Left colon (tissue), 2 donors: ENCODE data around the gene BABAM2. TPM values are rescaled to one million over a fixed set of nuclear protein-coding genes. Genes with fewer than 3 reads are reported as not detected.

Experiments
- ATAC-seq: fragments of 200-7000 bp; cut with Tn5 transposase; one replicate; pipeline ENCODE4 v1.9.1; 2020; ENCODE audit warnings: mild to moderate bottlenecking, moderate library complexity
- DNase-seq, 2 donors: peaks; one replicate each; pipeline ENCODE4 v3.0.0-alpha.2; 2020
- intact Hi-C, 2 donors: fragments of 100-400 bp; cut with DNase I in 1 of 2; cut with micrococcal nuclease in 1 of 2; formaldehyde crosslinking; loops; one replicate each; pipeline versions ENCODE4 v1.11.2 to v1.14.0; 2022; cut with DNase I, micrococcal nuclease
- total RNA-seq, 2 donors: library from RNA; stranded (reverse); fragmentation: NEBNext Ultra II Directional; extraction: Animal tissue kit (Norgen Biotek cat#: 25700); gene quantifications; one replicate each; pipeline ENCODE4 v1.2.1, GENCODE V29; 2021
- donor health status: DM: no; HTN: no; CAD: no.
- donor health status: DM: yes; HTN: yes; CAD: no.

BABAM2 gene
- total RNA-seq, 2 donors from 2014 or later = 35.3 to 39.3 TPM

DNA sequence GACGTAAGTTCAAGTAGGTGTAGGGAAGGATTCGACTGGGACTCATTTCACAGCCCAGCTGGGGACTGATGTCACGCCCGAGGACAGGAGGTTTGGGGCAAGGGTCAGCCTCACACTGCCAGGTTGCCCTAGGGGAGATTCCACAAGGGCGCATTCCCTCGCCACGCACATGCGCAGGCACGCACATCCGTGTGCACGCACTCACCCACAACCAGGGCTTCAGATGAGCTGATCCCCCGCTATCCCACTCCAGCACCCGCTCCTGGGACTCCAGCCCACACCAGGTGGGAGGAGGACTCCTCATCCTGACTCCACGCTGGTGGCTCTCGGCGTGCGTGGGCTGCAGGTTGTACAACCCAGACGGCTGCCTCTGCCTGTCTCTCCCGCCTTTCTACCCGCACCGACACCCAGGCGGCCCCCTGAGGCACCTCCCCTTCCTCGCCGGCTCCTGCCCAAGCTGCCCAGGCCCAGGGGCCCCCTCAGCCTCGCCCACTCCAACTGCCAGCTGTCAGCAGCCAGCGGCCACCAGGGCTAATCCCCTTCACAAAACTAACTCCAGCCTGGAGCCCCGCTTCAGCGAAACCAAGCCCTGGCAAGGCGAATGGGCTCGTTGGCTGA, 454.3 kb downstream of the BABAM2 start:
- ATAC-seq (no peak), DNase-seq (peak in 1 of 2 donors; percentile 24)
- intact Hi-C loops = no loop called here

DNA sequence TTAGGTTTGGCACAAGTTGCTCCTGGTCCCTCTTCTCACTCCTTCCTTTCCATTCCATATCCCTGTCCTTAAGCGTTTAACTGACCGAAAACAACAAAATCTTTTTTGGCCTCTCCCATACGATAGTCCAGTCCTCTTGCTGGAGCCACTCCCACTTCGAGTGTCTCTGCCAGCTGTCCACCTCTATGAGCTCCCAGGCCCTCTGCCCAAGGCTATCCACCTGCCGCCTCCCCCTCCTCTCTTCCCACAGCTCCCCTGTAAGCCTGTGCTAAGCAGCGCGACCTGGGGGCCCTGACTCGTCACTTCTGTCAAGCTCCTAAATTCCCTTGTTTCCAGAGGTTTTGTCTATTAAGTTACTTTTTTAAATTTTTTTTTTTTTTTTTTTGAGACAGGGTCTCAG, 455.1 kb downstream of the BABAM2 start:
- ATAC-seq (no peak), DNase-seq (peak in 1 of 2 donors; percentile 10)
- intact Hi-C loops = no loop called here

DNA sequence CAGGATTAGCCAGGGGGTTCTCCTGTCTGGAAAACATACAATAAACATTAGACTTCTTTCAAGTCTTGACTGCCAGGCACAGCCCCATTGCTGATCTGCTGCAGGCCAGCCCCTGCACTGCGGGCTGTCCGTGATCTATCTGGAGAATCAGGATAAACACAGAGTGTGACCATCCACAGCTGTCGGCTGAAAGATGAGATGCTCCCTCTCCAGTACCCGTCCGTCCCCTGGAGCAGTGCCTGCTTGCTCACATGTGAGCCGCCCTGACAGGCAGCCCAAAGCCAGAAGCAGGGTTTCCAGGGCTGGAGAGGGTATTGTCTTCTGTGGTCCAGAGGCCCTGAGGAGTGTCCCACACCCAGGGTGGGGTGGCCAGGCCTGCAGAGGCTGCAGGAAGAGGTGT, 456.1 kb downstream of the BABAM2 start:
- DNase-seq (peak; percentile 32 to 41), ATAC-seq (no peak)
- intact Hi-C loops = no loop called here

DNA sequence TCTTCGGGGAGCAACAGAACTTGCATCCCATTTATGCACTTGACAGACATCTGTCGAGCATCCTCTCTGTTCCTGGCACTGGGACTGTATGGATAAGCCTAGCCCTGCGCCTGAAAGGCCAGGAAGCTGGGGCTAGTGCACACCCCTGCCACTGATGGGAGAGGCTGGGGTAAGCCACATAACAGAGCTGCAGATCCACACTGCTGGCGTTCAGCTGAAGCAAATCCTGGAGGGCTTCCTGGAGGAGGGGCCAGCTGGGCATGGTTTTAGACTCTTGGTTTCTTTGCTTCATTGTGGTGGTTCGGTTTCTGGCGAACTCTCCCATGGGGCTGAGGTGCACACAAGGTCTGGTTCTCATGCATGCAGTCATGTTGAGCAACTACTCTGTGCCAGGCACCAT, 456.7 kb downstream of the BABAM2 start:
- ATAC-seq (no peak), DNase-seq (peak in 1 of 2 donors; percentile 12)
- intact Hi-C loops = no loop called here

DNA sequence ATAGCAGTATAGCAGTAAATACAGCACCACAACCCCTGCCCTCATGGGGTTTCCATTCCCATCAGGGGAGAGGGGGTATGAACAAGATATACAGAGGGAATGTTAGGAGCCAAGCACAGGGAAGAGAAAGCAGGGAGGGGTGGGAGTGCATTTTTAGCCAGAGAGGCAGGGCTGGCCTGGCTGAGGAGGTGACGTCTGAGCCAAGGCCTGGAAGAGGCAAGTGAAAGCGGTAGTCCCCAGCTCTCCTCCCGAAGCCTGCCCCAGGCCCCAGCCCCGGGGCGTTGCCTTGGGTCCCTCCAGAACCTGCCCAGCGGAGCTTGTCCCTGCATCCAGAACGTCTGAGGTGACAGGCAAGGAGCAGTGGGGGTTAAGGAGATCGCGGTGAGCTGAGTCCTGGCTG, 457.1 kb downstream of the BABAM2 start:
- DNase-seq (peak in 1 of 2 donors; percentile 13), ATAC-seq (no peak)
- intact Hi-C loops = no loop called here

DNA sequence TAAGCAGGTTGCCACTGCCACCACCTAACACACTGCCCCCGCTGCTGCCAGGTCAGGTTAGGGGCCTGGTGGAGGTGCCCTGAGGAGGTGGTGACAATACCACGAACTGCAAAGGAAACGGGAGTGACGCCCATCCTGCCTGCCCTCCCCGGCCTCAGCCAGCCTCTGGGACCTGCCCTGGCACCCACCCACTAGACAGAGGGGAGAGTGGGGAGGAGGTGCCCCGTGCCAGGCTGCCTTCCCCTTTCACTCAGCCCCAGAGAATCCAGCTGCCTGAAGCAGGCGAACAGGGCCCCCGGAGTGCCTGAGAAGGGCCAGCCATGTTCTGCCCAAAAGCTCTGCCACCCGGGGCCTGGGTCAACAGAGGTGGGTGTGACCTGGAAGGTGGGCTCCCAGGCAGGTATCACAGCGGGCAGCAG, 457.6 kb downstream of the BABAM2 start:
- ATAC-seq (no peak), DNase-seq (peak in 1 of 2 donors; percentile 24)

DNA sequence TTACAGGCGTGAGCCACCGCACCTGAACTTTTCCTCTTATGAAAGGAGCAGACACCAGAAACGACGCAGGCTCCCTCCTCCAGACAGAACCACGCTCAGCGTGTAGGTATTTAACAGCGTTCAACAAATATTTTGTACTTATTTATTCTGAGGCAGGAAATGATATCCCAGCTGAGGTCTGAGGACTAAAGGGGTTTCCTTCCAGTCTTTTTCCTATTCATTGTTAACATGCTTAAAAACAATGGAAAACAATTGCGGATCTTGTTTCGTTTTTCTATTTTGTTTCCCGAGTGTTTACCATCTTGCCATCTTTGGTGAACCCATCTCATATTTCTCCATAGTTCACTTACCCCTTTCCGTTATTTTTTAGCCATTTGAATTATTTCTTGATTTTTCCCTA, 458.4 kb downstream of the BABAM2 start:
- DNase-seq = no peak
- ATAC-seq = no peak
- intact Hi-C loops = no loop called here

More for the DNA sequence above, 457.6 kb downstream of the BABAM2 start:
- intact Hi-C loops = no loop called here

DNA sequence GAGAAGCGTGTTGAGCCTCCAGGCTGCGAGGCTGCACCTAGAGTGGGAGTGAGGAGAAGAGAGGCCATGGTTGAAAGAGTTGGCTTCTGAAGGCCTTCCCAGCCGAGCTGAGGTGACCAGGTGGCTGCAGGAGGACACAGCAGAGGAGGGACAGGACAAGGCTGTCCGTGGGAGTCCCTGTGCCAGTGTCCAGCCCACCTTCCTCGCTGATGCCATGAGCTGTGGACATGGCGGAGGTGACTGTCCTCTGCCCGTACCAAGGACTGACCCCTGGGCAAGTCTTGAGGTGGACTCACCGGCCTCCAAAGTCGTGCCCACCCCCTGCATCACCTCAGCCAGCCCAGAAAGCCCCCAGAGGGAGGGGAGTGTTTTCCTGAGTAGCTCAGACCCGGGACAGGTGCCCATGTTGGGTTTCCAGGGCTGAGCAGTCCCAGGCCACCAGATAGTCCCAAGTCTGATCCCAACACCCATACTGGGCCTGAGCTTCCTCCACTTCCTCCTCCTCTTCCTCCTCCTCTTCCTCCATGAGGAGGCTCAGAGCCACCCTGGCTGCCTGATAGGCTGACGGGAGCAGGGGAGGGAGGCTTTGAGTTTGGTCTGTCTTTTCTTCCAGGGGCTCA, 459.1 kb downstream of the BABAM2 start:
- no peak for ATAC-seq
- intact Hi-C loops = no loop called here
- peak in 1 of 2 donors; percentile 15 for DNase-seq

DNA sequence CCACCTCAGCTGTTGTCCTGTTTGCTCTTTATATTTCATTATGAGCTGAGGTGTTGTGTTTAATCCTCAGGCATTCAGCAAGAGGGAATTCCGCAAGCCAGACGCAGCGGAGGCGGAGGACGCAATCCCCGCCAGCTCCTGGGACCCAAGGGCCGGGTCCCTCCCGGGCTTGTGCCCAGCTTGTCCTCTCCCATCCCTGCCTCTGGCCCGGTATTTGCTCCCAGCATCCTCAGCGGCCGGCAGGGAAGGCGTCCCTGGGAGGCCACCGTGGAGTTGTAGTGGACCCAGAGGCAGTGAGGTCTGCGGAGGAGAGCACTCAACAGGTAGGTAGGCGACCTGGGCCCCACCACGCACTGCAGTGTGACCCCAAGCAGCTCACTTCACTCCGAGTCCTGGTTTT, 459.7 kb downstream of the BABAM2 start:
- no peak for ATAC-seq
- intact Hi-C loops = no loop called here
- DNase-seq = peak in 1 of 2 donors; percentile 3

DNA sequence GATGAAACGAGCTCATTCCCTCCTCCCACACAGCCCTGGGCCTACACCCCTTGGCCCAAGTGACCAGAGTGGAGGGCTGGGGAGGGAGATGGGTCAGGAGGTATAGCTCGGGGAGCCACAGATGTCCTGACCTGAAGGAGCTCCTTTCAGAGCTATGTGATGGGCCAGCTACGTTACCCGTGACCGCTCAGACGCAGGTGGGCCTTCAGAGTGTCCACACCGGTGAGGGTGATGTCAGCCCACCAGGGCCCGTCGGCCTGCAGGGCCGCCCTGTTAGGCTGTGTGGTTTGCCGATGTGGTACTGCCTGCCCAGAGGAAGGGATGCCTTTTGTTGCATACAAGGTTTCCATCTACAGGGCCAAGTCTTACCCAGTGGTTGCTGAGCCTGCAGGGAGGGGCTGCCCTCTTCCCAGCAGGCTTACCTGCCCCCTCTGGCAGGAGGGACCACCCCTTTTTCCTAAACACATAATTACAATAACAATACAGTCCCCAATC, 460.3 kb downstream of the BABAM2 start:
- DNase-seq (peak in 1 of 2 donors; percentile 16), ATAC-seq (no peak)
- intact Hi-C loops = no loop called here

DNA sequence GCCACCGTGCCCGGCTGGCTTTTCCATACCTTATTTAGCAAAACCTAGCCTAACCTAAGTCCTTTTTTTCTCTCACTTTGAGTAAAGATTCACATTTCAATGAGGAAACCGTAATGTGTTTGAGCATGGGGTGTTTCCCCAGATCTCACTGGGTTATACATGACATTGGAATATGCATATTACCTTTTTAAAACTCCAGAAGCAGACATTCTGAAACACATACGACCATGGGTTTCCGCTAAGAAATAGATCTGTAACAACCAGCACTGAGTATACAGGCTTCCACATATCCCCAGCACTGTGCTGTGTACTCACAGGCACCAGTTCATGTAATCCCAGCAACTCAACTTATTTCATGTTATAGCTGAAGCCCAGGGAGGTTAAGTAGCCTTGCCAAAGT, 461.1 kb downstream of the BABAM2 start:
- no peak for DNase-seq
- intact Hi-C loops = no loop called here
- ATAC-seq = no peak

DNA sequence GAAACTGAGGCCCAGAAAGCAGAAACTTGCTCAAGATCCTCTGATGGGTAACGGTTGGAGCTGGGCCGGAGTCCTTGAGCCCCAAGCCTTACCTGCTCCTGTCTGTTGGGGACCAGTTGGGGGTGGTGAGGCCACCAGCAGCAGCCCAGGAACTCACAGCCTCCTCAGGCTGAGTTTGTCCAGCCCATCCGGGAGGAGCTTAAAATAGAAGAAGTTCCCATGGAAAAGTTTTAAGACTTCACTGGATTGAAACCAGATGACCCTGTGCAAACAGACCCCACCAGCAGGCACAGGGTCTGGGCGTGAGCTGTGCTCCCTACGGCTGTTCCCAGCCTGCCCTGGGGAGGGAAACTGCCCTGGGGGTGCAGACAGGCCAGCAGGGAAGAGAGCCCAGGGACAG, 461.6 kb downstream of the BABAM2 start:
- no peak for ATAC-seq
- intact Hi-C loops = no loop called here
- peak in 1 of 2 donors; percentile 23 for DNase-seq

DNA sequence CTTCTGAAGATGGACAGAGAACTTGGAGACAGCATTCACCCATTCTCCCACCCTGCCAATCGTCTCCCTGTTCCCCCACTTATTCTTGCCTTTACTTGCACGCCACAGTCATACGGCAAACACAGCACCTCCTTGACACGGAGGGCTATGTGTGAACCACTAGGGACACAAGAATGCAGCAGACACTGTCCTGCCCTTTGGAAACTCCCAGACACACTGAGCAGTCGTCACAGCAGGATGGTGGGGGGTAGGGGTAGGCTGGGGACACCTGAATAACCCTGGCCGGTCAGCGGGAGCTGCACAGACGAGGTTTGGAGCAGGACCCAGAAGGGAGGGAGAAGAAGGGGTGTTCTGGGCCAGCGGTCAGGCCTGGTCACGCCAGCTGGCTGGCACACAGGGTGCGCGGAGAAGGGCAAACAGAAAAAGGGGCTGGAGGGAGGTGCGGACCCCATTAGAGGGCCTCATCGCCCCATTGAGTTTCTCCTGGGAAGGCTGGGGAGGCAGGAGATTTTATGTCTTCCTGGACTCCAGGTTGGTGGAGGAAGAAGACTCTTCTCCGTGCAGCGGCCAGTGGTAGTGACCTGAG, 462.2 kb downstream of the BABAM2 start:
- DNase-seq = peak in 1 of 2 donors; percentile 18
- intact Hi-C loops = no loop called here
- no peak for ATAC-seq

DNA sequence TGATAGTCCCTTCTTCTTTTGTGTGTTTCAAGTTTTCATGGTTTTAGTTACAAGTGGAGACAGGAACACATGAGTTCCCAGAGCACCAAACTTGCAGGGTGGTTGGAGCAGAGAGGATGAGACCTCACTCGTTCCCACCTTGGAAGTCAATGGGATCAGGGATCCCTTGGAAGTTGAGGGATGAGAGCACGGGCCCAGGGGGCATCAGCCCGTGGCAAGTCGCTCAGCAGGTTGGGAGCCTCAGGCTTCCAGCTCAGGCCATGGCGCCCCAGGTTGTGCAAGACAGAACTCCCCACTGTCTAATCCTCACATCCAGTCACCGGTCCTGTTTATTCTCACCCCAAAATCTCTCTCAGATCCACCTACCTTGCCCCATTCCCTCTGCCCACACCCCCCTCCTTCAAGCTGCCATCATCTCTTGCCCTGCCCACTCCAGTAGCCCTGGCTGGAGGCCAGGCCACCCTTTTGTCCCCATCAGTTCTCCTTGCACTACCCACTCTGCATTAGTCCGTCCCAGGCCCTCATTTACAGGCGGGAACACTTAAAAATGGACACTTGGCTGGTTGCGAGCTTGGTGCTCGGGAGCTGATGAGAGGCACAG, 464.5 kb downstream of the BABAM2 start:
- ATAC-seq (no peak), DNase-seq (no peak)
- intact Hi-C loops = no loop called here

DNA sequence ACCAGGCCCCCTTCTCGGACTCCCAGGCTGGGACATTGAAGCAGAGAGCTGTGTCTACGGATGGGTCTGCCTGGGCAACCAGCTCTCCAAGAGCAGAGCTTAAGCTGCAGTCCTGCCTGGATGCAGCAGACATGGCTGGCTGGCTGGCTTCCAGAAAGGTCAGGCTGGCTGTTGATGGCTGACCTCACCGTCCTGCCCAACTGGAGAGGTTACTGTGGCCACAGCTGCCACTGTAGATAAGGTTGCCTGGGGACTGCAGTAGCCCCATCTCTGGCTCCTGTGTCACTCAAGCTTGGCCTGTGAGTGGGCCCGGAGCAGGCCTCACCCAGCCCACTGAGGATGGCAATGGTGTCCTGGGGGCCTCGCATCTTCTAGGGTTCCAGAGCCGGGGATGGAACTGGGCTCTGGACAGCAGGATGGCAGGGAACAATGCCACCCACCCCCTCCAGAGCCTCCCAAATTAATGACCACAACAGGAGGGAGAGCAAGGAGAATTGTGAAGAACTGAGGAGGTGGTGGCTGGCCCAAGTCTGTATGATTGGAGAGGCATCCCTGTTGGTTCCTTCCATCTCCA, 465.1 kb downstream of the BABAM2 start:
- intact Hi-C loops = no loop called here
- no peak for ATAC-seq
- peak in 1 of 2 donors; percentile 54 for DNase-seq

DNA sequence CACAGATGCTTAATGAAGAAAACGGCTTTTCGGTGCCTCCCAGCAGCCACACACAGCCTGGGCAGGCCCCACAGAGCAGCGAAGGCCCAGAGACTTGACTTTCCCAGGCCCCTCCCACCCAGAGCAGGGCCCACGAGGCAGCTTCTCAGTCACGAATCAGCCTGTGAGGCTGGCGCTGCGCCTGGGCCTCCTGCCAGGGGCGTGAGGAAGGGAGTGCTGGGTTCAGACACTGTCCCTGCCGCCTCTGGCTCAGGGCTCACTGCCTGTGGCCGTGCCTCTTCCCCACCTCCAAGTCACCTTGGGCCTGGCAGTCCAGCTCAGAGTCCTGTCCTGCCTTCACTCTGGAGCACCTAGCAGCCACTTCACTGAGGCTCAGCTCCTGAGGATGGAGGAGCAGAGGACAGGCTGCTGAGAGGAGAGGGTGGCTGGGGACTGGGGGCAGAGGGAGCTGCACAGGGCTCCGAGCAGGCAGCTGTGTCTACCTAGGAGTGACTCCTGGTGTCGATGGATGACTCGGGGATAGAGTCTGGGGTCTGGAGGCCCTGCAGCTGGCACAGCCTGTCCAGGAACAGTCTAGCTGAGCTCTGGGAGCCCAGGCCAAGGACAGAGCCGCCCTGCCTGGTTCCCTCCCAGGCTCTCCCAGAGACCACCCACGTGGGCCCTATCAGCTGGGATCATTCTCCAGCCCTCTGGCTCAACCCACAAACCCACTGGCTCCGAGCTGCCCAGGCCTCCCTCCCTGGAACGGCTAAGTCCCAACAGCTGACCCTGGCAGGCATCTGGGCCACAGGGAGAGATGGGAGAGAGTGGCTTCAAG, 465.8 kb downstream of the BABAM2 start:
- DNase-seq = peak; percentile 89 to 93
- intact Hi-C loops = no loop called here
- peak; percentile 88 for ATAC-seq

DNA sequence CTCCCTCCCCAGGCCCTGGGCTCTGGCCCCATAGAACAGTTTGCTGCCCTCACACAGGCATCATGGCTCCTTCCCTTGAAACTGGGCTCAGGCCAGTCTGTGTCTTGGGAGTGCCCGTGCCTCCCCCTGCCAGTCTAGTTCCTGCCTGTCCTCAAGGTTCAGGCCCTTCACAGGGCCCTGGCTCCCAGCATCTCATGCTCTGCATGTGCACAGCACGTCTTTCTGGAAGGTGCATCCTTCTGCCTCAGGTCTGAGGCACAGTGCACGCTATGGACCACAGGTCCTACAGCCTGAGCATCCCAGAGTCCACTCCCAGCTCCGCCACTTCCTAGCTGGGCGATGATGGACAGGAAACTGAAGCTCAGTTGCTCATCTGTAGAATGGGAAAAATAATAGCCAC, 466.5 kb downstream of the BABAM2 start:
- DNase-seq (no peak), ATAC-seq (no peak)

DNA sequence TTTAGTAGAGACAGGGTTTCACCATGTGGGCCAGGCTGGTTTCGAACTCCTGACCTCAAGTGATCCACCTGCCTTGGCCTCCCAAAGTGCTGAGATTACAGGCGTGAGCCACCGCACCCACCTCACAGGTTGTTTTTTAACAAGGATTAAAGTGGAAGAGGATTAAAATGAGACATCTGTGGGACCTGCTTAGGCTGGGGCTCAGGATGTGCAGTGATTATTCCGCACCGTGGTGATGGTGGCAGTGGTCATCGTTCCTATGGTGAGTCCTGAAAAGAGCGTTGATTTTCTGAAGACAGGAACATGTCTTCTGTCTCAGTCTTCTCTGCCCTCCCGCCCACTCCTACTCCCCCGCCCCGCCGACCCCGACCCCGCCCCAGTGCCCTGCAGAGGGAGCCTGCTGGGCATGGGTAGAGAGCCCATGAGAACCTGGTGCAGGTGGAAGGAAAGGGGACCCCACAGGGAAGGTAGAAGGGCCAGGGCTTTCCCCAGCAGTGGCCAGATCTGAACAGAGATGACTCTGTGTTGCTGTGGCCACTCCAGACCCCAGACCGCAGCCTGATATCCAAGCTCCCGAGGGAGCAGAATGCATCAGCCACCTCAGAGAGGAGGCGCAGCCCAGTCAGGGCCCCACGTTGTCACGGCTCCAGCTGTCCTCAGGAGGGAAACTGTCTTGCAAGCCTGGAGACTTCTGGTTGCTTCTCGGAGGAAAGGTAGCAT, 467.6 kb downstream of the BABAM2 start:
- intact Hi-C loops = no loop called here
- ATAC-seq = no peak
- no peak for DNase-seq

More for the DNA sequence above, 466.5 kb downstream of the BABAM2 start:
- intact Hi-C loops = no loop called here
